Panc1 (cell line): ENCODE results near the gene SFTPB. TPM values are rescaled to one million over a fixed set of nuclear protein-coding genes. Genes with fewer than 3 reads are reported as not detected.

ENCODE experiments used
- ATAC-seq: fragments of 200-7000 bp; cut with Tn5 transposase; 2 replicates; pipeline ENCODE4 v1.9.1; 2020; ENCODE audit warnings: mild to moderate bottlenecking, moderate library complexity
- BruUV-seq: library from RNA; stranded (reverse); fragments of 400-500 nt; replicated peaks from 2 replicates; lab custom pipeline; 2021; lab: Mats Ljungman, UMichigan
- CTCF ChIA-PET: fragments of 300-600 bp; sonication (Branson Sonifier 250); formaldehyde crosslinking; loops from one replicate; lab custom pipeline; 2022; ENCODE audit warnings: antibody characterized with exemption; lab: Charles Lee
- POLR2A ChIA-PET: fragments of 300-600 bp; sonication (Branson Sonifier 250); formaldehyde crosslinking; loops from one replicate; lab custom pipeline; 2022; ENCODE audit warnings: antibody characterized with exemption; lab: Charles Lee
- DNase-seq: peaks from one replicate; pipeline ENCODE4 v3.0.0-alpha.2; 2010; ENCODE audit warnings: low read depth, low spot score
- H3K27ac ChIP-seq: 2 replicates; pipeline ENCODE4 v1.5.1; 2011; ENCODE audit warnings: mild to moderate bottlenecking, low read length, inconsistent platforms
- H3K27me3 ChIP-seq: fragments of 200-500 bp; sonication (Bioruptor generic); 2 replicates; pipeline ENCODE4 v1.6.0; 2014; ENCODE audit warnings: low read length, inconsistent platforms; ENCODE audit not compliant: control insufficient read depth, insufficient read depth
- H3K36me3 ChIP-seq: fragments of 200-500 bp; sonication (Bioruptor generic); 2 replicates; pipeline ENCODE4 v1.5.1; 2014; ENCODE audit warnings: inconsistent platforms, mild to moderate bottlenecking, low read length, moderate library complexity; ENCODE audit not compliant: control insufficient read depth, insufficient read depth
- H3K4me1 ChIP-seq: 2 replicates; pipeline ENCODE4 v1.5.1; 2011; ENCODE audit warnings: inconsistent platforms, mild to moderate bottlenecking, low read length, moderate library complexity; ENCODE audit not compliant: control insufficient read depth, insufficient read depth
- H3K4me3 ChIP-seq, 2 experiments: 2 replicates each; pipeline ENCODE4 v1.5.1; 2011 to 2012; ENCODE audit warnings: low read depth in 2 of 2, low read length in 2 of 2, mild to moderate bottlenecking in 2 of 2, inconsistent platforms in 1 of 2, moderate library complexity in 1 of 2
- H3K9me3 ChIP-seq: fragments of 200-500 bp; sonication (Bioruptor generic); 2 replicates; pipeline ENCODE4 v1.5.1; 2014; ENCODE audit warnings: low read depth, mild to moderate bottlenecking, inconsistent platforms, low read length, moderate library complexity; ENCODE audit not compliant: control insufficient read depth, insufficient read depth
- CTCF ChIP-seq: fragments of 450-650 bp; IDR thresholded peaks from 2 replicates; pipeline ENCODE4 v1.5.1; 2017; ENCODE audit warnings: mild to moderate bottlenecking
- POLR2AphosphoS5 ChIP-seq: IDR thresholded peaks from 2 replicates; pipeline ENCODE4 v1.6.1; 2012; ENCODE audit warnings: mild to moderate bottlenecking, low read depth, low read length, moderate library complexity
- SIN3A ChIP-seq: IDR thresholded peaks from 2 replicates; pipeline ENCODE4 v1.6.1; 2012; ENCODE audit warnings: low read depth, mild to moderate bottlenecking, low read length, moderate library complexity, borderline replicate concordance; ENCODE audit not compliant: insufficient read depth
- TCF7L2 ChIP-seq: IDR thresholded peaks from 2 replicates; pipeline ENCODE4 v1.6.1; 2011; ENCODE audit warnings: mild to moderate bottlenecking, low read depth, low read length, inconsistent platforms
- in situ Hi-C: cut with HindIII; loops from 2 replicates; pipeline ENCODE4 v1.10.0; 2016; ENCODE audit warnings: low sequenced_read_pairs, low pct_unique_long_range_greater_than_20kb
- intact Hi-C: fragments of 100-400 bp; cut with micrococcal nuclease; formaldehyde crosslinking; loops from one replicate; pipeline ENCODE4 v1.10.0; 2022; ENCODE audit not compliant: unreplicated experiment
- total RNA-seq: library from RNA; stranded (reverse); gene quantifications from one replicate; pipeline ENCODE4 v1.2.1, GENCODE V29; 2021; ENCODE audit not compliant: unreplicated experiment
- TF ChIP-seq, protein P1 (sequence below), 2 experiments: IDR thresholded peaks; 2 replicates each; pipeline ENCODE4 v1.6.1; 2011 to 2012; ENCODE audit warnings: low read depth in 2 of 2, control low read depth in 1 of 2, low read length in 1 of 2, mild to moderate bottlenecking in 1 of 2, moderate library complexity in 1 of 2; ENCODE audit not compliant: insufficient read depth in 1 of 2

SFTPB gene
- total RNA-seq, 1 experiment from 2014 or later = 5.6 TPM

DNA sequence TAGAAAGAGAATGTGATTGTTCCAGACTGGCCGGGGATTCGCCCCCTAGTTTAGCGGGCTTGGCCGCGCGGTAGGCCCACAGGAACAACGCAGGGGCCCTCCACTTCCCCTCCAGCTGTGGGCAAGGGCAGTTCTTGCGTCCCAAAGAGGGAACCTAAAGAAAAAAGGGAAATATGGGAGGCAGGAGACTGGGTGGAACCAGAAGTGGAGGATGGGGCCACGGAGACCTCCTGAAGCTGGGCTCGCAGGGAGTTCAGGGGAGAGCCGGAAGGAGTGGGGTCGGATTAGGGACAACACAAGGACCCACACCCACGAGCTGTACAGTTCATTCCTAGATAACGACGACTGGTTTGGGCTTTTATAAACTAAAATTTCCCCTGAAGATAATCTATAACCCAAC, 44.3 kb upstream of the SFTPB start:
- H3K27me3 ChIP-seq = peaks cover 2% of the 10 kb centered on the region; the same call in 1 of the 2 replicates
- no peaks in the 10 kb centered on the region for H3K4me1 ChIP-seq
- no peak overlapping the region for H3K4me3 ChIP-seq
- H3K36me3 ChIP-seq = no peaks in the 10 kb centered on the region
- no peaks in the 10 kb centered on the region for H3K9me3 ChIP-seq
- BruUV-seq = no TSS peak
- in situ Hi-C loops = no loop called here
- ATAC-seq (no peak), DNase-seq (no peak)
- H3K27ac ChIP-seq = no peak overlapping the region
- TF ChIP-seq CTCF = no peak
- ChIA-PET POLR2A (no interaction called here), CTCF (interaction anchor here (0.6 kb wide), 1 partner anchor 15 kb away, joined by 3 read pairs; no protein-coding TSS in a partner anchor)
- intact Hi-C loops = no loop called here

DNA sequence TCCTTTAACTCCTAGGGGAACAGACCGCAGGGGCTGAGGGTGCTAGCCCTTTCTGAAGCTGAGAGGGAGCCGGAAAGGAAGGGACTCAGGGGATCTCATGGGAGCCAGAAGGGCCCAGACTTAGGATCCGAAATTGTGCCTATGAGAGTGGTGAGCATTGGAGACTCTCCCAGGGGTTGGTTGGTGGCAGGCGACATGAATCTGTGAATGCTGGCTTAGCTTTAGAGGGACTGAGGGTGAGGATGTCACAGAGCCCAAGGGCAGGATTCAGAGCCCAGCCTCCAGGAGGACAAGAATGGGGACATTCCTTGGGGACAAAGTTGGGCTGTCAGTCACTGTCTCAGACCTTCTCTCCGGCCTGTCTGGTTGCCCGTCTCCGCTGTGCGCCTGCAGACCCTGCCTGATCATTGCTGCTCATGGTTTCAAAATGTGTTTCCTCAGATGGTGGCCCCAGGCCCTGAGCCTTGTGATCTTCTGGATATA, 43.6 kb upstream of the SFTPB start:
- H3K4me1 ChIP-seq = no peaks in the 10 kb centered on the region
- H3K27me3 ChIP-seq = peaks cover 2% of the 10 kb centered on the region; the same call in 1 of the 2 replicates
- ChIA-PET CTCF (no interaction called here), POLR2A (no interaction called here)
- no peak for TF ChIP-seq TCF7L2
- TF ChIP-seq, protein P1, sequence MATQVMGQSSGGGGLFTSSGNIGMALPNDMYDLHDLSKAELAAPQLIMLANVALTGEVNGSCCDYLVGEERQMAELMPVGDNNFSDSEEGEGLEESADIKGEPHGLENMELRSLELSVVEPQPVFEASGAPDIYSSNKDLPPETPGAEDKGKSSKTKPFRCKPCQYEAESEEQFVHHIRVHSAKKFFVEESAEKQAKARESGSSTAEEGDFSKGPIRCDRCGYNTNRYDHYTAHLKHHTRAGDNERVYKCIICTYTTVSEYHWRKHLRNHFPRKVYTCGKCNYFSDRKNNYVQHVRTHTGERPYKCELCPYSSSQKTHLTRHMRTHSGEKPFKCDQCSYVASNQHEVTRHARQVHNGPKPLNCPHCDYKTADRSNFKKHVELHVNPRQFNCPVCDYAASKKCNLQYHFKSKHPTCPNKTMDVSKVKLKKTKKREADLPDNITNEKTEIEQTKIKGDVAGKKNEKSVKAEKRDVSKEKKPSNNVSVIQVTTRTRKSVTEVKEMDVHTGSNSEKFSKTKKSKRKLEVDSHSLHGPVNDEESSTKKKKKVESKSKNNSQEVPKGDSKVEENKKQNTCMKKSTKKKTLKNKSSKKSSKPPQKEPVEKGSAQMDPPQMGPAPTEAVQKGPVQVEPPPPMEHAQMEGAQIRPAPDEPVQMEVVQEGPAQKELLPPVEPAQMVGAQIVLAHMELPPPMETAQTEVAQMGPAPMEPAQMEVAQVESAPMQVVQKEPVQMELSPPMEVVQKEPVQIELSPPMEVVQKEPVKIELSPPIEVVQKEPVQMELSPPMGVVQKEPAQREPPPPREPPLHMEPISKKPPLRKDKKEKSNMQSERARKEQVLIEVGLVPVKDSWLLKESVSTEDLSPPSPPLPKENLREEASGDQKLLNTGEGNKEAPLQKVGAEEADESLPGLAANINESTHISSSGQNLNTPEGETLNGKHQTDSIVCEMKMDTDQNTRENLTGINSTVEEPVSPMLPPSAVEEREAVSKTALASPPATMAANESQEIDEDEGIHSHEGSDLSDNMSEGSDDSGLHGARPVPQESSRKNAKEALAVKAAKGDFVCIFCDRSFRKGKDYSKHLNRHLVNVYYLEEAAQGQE (IDR thresholded peaks at IDR 0.05; ENCODE audit: insufficient read depth in 1 of 2, low read depth in 2 of 2, low read length in 1 of 2) = no peak
- no peak for TF ChIP-seq POLR2AphosphoS5
- TF ChIP-seq CTCF = no peak
- TF ChIP-seq SIN3A = no peak
- H3K36me3 ChIP-seq = no peaks in the 10 kb centered on the region
- DNase-seq = no peak
- no TSS peak for BruUV-seq
- intact Hi-C loops (no loop called here), in situ Hi-C loops (no loop called here)
- no peak for ATAC-seq
- no peak overlapping the region for H3K27ac ChIP-seq
- no peak overlapping the region for H3K4me3 ChIP-seq
- no peaks in the 10 kb centered on the region for H3K9me3 ChIP-seq
